Measurements from ENCODE around the gene HIVEP3. TPM values are rescaled to one million over a fixed set of nuclear protein-coding genes. Genes with fewer than 3 reads are reported as not detected.

Gene HIVEP3
- polyA plus RNA-seq, 4 donors = 3.5 to 4.8 (median 4.6) TPM

DNA sequence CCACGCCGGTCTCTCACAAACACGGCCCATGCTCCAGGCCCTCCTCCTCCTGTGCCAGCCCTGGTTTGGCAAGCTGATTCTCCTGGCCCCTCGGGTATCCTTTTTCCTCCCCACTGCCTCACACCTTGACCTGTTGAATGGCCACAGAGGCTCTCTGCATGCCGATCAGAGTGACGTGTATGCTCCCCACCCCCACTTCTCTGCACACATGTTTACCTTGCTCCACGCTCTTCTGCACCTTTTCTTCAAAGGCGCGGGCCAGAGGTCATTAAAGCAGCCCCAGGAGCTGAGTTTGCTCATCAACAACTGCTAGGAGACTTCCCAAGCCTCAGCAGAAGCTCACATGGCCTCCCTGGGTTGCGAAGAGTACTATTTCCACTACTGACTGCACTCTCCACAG is 295.0 kb downstream of the HIVEP3 start:
- no peak for DNase-seq (ENCODE audit: low read depth in 4 of 4, low spot score in 2 of 4)

DNA sequence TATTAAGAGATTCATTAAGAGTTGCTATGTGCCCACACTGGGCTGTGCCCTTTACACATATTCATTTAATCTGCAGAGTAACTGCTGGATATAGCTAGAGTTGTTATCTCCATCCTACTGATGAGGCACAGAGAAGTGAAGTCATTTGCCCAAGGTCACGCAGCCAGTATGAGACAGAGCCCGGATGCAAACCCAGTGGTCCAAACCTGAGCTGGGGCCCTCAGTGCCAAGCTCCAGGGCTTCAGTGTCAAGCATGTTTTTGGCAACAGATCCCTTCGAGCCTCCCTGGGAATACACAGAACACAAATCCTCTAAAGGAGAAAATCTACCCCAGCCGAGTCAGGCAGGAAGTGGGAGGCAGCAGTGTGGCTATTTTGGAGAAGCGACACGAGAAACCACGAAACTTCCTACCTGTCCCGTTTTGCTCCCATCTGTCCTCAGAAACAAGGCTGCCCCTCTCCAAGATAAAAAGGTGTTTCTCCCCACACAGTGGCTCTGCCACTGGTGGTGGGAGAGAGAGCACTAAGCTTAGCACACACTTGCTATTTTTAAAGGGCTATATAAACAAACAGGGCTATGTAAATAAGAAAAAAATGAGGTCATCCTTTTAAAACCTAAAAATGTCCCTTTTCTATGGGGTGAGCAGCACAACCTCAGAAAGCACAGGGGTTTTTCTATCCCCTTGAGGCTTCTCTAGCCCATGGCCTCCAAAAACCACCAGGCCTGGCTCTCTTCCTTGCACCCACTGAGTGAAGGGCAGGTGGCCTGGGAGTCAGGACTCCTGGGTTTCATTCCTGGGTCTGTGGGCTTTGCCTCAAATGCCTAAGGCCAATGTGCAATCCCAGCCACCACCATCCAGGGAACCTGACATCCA is 295.6 kb downstream of the HIVEP3 start:
- no peak for DNase-seq (ENCODE audit: low read depth in 4 of 4, low spot score in 2 of 4)

DNA sequence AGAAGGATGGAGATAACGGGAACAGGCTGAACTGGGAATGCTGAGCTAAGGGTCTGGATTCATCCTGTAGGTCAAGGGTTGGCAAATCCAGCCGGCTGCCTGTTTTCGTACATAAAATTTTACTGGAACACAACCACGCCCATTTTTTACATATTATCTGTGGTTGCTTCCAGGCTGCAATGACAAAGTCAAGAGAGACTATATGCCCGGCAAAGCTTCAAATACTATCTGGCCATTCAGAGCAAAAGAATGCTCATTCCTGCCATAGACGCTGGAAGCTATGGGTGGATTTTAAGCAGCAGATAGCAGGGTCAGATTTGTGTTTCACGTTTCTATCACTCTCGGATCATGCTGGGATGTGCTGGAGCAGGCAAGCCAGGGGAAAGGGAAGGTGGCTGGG is 296.3 kb downstream of the HIVEP3 start:
- DNase-seq (ENCODE audit: low read depth in 4 of 4, low spot score in 2 of 4) = no peak

DNA sequence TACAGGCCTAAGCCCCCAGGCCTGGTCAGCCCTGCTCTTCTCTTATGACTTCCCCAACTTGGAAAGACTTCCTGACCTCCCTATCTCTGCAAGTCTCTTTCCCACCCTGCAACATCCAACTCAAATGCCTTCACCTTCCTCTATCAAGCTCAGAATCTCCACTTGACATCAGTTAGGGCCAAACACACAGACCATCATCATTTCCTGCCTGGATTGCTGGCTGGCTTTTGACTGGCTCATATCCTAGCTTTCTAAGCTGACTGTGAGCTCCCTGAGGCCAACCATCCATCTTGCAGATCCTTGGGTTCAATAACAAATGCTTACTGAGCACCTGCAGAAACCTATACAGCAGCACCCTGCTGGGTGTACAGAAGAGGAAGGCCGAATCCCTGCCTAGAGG is 296.9 kb downstream of the HIVEP3 start:
- DNase-seq (ENCODE audit: low read depth in 4 of 4, low spot score in 2 of 4) = no peak

DNA sequence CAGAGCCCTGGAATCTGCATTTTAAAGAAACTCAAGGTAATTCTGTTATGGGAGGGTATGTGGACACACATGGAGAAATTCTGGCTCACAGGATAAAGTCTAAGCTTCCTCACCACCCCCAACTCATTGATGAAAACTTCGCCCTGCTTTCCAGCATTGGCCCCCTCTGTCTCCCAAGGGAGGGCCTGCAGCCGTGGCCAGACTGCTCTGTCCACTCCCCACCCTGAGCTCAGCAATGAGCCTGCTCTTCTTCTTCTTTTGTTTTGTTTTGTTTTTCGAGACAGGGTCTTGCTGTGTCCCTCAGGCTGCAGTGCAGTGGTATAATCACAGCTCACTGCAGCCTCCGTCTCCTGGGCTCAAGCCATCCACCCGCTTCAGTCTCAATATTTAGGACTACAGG is 297.5 kb downstream of the HIVEP3 start:
- no peak for DNase-seq (ENCODE audit: low read depth in 4 of 4, low spot score in 2 of 4)

DNA sequence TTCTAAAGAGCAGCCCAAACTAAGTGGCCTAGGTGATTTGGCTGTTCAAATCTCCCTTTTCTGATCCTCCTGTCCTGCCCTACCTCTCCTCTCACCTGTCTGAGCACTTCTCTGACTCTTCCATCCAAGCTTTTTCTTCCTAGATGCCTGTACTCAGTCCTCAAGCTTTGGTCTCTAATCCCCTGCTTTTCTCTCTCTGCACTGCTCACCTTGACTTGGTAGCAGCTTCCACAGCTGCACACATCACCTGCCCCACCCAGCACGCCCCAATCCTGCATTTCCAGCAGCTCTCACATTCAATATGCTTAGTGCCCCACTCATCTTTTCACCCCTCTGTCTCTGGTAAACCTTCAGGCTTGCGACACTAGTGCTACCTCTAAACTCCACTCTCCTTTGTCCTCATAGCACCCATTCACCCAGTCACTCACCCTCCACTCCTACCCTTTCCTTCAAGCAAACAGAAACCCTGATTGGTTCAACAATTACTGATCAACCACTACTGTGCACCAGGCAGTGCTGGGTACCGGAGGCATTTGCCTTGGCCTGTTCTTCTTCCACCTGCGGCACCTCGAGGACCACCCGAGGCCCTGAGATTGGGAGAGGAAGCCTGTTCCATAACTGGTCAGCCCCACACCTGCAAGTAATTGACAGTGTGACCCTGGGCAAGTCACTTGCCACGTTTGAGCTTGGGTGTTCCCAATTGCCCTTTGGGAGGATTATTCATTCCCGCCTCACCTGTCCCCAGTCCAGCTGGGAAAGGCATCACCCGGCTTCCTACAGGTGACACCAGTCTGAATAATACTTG is 298.2 kb downstream of the HIVEP3 start:
- no peak for DNase-seq (ENCODE audit: low read depth in 4 of 4, low spot score in 2 of 4)

DNA sequence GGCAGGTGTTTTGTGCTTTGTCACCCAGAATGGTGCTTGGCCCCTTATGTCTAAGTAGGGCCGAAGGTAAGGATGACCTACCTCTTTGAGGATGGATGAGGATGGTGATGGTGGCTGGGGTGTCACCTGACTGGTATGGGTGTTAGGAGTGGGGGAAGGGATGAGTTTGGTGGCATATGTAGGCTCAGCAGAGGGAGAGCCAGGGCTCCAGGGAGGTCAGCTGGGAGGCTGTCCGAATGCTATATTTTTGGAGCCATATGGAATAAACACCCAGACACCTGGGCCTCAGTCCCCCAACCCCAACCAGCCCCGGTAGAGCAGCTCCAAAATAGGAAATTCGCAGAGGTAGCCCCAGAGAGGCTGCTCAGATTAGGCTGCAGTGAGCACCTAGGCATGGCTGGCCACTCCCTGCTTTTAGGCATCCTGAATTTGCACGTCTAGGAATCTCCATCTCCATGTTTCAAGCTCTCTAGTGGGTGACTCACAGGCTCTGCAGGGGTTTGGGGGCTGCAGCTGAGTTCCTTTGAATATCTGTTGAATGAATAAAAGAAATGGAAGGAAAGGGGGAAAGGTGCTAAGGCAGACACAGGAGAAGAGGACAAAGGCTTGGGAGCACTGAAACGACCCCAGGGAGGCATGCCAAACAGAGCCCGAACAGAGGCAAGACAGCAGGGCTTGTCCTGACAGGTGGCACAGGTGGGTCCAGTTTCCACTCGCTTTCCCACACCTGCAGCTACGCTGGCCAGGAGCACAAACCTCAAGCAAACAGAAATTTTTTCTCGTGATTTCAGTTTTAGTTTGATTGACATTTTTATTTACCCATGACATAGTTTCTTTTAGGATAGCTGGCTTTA is 299.0 kb downstream of the HIVEP3 start:
- no peak for DNase-seq (ENCODE audit: low read depth in 4 of 4, low spot score in 2 of 4)

DNA sequence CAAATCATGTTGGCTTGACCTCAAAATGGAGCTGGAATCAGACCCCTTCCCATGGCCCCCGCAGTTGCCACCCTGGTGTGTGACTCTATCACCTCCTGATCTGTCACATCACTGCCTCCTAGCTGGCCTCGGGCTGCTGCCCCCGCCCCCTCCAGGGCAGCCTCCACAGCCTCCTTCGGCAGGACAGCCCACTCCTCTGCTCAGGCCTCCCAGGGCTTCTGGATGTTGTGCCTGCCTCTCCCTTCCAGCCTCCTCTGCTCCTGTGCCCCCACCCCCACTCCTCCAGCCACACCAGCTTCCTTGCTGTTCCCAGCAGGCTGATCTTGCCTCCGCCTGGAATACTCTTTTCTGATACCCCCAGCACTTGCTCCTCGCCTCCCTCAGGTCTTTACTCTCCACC is 299.9 kb downstream of the HIVEP3 start:
- DNase-seq (ENCODE audit: low read depth in 4 of 4, low spot score in 2 of 4) = no peak

DNA sequence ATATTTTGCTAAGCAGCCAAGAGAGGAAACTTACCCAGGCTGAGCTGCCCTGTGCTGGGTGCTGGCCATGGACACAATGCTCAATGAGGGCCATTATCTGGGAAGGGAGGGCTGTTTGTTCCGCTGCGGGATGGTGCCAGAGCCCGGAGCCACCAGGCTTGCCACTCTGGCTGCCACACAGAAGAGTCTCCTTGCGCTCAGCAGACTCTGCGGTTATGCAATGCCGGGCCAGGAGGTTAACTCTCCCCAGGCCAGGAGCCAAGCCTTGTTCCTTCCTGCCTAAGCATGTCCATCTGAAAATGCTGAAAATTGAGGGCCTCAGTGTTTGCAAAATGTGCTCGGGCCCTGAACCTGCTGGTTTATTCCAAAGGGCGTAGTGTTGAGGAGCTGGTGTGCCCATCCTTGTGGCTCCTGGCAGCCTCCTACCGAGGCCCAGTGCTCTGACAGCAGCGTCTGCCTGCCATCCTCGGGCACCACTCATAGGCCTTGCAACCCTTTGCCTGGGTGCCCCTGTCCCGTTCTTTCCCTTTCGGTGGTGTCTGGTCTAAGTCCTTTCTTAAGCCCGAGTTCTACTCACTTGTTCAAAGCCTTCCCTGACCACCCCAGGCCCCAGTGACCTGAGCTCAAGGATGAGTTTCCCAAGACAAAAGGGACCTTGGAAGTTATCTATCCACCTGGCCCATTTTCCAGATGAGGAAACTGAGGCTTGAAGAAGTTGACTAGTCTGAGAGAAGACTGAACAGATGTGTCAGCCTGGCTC is 300.5 kb downstream of the HIVEP3 start:
- DNase-seq (ENCODE audit: low read depth in 4 of 4, low spot score in 2 of 4) = no peak

DNA sequence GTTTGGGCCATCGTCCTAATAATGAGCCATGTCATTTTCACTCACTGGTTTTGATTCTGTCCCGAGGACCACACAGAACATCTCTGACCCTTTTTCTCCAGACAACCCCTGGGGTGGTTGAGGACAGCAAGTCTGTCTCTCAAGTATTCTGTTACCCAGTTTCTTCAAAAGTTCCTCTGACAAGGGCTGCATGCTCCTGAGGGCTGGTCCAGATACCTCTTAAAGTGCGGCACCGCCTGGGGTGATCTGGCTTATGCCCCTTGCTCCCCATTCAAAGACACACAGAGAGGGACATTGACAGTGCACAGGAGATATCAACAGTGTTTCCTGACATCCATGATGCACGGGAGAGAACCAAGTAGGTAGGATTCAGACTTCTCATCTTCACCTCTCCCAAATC is 301.4 kb downstream of the HIVEP3 start:
- no peak for DNase-seq (ENCODE audit: low read depth in 4 of 4, low spot score in 2 of 4)

DNA sequence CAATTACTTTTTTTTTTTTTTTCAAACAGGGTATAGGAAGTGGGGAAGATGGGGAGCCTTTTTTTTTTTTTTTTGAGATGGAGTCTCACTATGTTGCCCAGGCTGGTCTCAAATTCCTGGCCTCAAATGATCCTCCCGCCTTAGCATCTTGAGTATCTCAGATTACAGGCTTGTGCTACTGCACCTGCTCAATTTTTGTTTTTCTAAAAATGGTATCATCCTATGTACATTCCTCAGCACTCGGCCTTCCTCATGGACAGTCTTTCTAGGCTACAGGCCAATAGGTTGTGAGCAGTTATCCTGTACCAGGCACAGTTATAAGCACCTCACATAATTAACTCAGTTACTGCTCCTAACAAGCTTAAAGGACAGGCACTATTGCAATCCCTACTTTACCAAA is 302.2 kb downstream of the HIVEP3 start:
- DNase-seq (ENCODE audit: low read depth in 4 of 4, low spot score in 2 of 4) = no peak

DNA sequence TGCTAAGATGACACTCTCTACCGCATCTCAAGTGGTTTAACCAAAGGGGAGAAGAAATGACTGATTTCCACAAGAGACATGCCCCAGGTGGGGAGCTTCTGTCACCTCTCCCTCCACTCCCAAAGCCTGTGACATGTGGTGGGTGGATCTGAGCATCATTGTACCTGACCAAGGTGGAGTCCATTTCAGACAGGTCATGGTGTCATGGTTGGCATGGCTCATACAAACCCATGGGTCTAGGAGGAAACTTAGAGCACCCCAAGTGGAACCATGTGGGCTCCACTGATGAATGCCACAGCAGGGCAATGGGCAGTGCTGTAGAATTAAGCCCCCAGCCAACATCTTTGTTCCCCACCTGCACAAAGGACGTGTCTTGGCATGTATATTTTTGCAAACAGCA is 302.7 kb downstream of the HIVEP3 start:
- DNase-seq (ENCODE audit: low read depth in 4 of 4, low spot score in 2 of 4) = no peak

DNA sequence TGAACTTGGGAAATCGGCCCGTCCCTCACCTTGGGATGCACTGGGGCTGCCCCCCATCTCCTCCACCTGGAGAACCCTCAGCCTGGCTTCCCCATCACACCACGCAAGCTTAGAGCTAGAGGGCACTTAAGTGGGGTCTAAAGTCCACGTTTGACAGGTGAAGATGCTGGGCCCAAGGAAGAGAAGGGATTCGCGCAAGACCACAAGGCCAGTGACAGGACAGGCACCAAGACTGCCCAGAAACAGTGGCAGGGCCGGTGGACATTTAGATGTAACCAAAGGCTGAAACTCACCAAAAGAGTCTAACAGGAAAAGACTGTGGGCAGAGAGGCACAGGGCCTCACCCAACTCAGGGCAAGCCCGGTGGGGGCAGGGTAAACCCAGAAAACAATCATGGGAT is 303.4 kb downstream of the HIVEP3 start:
- no peak for DNase-seq (ENCODE audit: low read depth in 4 of 4, low spot score in 2 of 4)

DNA sequence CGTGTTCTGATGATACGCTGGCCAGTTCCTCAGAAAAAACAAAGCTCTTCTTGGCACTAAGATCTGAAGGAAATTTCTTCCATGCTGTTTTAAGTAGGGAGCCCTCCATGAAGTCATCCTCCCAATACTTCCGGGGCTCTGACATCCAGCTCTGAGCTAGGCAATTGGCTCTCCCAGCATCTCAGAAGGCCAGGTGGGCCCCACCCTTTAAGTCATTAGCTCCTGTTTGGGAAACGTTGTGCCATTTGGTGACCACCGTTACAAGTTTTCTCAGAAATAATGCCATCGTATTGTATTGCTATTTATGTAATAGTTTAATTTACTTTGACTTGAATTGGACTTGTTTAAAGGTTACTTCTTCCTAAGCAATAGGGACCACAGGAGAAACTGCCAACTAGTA is 303.9 kb downstream of the HIVEP3 start:
- no peak for DNase-seq (ENCODE audit: low read depth in 4 of 4, low spot score in 2 of 4)

DNA sequence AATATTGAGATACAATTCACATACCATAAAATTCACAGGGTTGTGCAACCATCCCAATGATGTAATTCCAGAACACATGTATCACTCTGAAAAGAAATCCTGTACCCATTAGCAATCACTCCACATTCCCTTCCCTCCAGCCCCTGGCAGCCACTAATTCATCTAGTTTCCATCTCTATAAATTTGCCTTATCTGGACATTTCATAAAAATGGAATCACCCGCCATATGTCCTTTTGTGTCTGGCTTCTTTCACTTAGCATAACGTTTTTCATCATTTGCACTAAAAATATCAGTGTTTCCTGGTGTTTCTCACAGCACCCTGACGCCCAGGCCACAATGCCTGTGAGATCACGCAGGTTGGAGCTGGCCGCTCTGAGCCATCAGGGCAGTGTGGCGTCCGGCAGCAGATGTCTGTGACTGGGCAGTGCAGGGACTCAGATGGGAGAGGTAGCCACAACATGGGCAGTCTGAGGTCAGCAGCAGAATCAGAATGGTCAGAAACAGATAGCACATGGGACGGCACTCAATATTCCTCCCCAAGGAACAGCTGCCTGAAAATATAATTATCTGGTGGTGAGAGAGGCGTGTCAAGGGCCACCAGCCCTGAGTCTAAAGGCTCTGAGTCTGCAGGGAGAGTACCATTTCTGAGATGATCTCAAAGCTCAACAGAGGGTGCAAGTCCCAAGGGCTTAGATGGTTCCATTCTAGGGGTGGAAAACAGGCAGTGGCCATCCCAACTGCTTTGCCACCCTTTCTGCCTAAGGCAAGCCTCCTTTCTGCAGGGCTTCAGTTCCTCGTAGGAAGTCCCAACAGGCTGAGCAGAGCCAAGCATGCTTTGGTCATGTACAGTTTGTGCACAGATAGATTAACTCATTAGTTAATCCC is 304.8 kb downstream of the HIVEP3 start:
- no peak for DNase-seq (ENCODE audit: low read depth in 4 of 4, low spot score in 2 of 4)

DNA sequence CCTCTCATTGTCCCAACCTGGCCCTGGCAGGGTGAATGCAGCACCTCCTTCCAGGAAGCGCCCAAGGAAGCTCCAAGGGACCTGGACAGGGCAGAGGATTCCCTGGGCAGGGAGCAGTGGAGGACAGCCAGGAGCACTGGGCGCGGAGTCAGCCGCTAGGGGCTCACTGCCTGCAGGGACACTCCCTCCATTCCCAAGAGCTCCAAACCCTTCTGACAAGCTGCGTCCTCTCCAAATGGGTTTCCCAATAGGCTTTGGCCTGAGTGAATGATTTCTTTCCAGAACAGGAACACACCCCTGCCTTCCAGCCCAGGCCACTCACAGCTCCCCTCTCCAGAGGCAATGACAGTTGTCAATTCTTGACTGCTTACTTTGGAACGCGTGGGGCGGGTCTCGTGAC is 305.8 kb downstream of the HIVEP3 start:
- DNase-seq (ENCODE audit: low read depth in 4 of 4, low spot score in 2 of 4) = no peak

DNA sequence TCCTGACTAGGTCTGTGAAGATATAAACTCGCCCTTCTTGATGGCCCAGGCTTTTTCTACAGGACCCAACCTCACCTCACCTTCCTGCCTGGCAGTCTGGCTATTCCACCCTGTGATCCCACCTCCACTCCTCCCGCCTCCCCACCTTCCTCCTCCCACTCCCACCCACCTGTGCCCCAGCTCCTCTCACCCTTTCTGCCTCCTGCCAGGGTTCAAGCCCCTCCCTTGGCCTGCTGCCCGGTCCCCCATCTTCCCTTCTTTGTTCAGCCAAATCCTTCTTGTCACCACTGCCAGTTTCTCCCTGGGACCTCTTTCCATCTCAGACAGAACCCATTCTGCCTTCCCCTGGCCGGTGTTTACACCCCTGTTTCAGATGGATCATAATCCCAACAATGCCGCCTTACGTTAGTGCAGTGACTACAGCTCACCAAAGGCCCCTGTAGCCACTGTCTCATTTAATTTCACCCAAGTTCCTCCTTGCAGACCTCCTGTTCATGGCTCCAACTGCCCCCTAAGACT is 306.7 kb downstream of the HIVEP3 start:
- no peak for DNase-seq (ENCODE audit: low read depth in 4 of 4, low spot score in 2 of 4)

DNA sequence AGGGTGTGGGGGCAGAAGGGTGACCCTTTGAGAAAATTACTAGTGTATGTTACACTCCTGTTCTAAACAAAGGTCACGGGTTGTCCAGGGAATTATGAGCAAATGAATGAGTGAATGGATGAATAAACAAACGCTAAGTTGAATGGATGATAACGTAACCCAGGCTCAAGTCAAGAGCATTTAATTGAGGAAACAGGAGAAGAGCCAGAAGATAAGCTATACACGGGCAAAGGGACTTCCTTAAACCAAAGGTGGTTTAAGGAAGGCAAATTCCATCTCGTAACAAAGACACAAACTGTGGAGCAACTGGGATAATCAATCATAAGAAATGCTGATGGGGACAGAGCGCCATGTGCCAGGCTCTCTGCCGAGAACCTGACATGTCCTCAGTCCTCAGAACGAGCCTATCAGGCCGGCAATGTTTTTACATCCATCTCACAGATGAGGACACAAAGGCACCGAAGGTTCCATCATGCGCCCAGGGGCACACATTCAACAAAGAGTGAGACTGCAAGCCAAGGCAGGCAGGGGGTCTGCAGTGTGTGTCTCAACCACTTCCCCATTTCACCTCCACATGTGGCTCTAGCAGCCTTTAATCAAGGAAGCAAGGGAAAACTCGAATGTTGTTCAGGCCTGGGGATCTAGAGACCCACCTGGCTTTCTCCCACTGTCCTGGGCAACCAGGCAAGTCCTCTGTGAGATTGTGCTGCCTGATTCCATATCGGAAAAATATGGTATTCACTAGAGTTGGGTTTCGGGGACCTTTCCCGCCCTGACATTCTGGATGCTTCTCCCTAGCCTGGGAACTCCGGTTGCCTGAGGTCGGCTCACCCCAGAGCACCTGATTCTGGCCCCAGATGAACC is 307.4 kb downstream of the HIVEP3 start:
- DNase-seq (ENCODE audit: low read depth in 4 of 4, low spot score in 2 of 4) = no peak

Measured in left renal cortex interstitium (tissue), 4 donors.